NCI-H2081 treated with DMSO at 0.1 percent for 48 hours (cell line): ENCODE results near the gene STIM2.

Experiments
- DNase-seq: peaks from one replicate; lab custom pipeline; 2025; lab: John Stamatoyannopoulos, UW

STIM2 gene

DNA sequence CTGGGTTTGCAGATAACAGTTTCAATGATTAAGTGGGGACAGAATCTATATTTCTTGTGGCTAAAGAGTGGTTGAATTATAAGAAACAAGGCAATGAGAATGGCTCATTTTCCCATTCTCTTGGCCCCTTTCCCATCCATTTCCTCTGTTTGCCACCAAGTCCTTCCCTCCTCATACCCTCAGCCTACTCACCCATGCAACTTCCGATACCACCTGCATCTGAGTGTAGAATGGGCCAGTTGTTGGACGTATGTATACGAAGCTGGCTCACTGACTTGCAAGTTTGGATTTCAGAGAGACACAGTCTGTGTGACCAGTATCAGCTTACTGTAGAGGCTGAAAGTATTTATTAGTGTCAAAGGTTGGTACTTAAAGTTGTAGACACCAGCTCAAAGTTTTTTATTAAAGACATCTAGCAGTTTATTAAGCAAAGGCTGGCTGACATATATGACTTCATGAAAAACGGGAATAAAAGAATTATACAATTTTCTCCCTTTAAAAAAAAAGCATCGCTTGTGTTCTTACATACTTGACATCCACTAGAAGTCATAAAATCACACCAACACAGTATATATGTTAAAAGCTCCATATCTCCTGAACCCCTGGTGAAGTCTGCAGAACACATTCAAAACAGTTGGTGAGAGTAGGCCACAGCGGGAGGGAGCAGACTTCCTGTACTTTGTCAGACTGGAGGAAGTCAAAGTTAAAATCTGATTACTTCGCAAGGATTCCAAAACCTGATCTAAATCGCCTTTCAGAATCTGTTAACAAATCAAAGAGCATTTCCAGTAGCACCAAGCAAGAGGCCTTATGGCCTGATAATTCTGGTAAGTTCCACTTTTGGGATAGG, 22.4 kb upstream of the STIM2 start:
- DNase-seq = no peak

DNA sequence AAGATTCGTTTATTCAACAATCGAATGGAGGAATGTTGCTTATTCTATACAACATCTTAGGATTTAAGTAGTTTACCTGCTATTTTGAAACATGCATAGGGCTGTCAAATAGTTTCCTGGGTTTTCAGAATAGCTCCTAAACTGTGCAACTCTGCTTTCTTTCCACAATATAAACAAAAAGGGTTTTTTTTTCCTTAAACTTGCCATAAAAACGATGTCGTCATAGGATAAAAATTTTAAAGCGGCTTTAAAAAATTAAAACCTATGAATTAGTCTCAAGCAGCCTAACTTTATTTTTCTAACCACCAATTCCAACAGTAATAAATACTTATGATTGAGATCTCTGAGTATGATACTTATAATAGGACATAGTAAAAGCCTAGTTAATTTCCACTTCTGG, 21.6 kb upstream of the STIM2 start:
- DNase-seq = no peak

DNA sequence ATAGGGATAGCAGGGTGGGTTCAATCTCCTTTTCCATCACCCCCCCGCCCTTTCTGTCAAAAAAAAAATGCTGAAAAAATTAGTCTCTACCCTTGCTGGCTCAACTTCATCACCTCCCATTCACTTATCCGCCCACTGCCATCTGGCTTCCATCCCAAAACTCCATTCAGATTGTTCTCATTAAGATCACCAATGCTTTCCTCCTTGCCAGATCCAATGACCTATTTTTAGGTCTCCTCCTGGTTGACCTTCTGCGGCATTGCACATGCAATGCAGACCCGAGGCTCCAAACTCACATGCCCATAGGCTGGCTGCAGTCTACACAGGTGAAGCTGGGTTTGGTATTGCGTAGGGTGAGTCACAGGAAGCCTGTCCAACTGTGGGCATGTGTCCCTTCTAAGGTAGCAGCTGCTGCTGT, 21.1 kb upstream of the STIM2 start:
- no peak for DNase-seq

- no peak for DNase-seq
These were observed 19.9 kb upstream of the STIM2 start for GRCh38 chr4:26840786-26841185.

DNA sequence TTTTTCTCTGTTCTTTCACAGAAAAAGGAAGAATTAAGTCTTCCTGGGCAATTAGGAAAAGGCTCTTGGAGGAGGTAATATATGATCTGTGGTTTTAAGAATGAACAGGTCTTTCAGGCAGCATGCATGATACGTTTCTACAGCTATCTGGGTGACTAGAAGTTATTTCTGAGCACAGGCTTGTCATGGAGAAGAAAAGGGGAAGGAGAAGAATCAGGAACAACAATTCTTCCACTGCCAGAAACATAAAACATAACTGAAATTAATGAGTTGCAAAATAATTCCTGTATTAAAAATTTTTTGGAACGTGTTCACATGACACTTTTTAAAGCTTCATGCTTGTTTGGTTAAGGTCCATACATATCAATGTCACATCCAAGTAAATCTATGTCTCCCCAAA, 17.7 kb upstream of the STIM2 start:
- DNase-seq = no peak

GRCh38 chr4:26850528-26850927, 10.1 kb upstream of the STIM2 start:
- no peak for DNase-seq

- no peak for DNase-seq
These were observed 9.5 kb upstream of the STIM2 start for GRCh38 chr4:26851129-26851528.

DNA sequence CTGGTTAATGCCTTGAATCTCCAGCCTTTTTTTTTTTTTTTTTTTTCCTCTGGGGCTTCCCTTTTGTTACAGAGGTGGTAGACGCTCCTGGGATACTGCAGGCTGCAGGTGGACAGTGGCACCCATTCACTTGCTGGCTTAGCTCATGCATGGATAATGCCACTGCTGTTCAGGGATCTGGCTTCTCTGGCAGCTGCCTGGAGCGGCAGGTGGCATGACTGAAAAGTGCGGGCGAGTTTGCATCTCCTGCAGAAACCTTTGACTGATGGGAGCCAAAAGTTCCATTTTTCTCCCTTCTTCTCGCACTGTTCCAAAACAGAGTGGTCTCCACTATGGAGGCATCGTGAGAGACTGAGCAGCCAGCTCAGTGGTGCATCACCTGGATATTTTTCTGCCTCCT, 5.9 kb upstream of the STIM2 start:
- no peak for DNase-seq

DNA sequence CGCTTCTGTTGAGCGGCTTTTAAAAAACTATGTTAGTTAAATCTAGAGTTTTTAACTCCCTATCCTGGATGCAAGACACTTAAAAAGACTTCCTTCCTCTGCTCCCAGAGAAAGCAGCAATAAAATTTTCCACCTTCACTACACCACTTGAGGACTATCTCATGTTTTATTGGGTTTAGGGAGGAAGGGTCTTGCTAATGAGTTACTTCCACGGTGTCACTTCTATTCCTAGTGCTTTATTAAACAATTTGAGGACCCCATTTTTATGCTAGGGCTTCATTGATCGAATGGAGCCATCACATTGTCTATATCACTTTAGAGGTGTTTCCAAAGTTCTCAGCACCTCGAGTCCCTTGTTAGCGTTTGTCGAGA, 3.7 kb upstream of the STIM2 start:
- DNase-seq = no peak

DNA sequence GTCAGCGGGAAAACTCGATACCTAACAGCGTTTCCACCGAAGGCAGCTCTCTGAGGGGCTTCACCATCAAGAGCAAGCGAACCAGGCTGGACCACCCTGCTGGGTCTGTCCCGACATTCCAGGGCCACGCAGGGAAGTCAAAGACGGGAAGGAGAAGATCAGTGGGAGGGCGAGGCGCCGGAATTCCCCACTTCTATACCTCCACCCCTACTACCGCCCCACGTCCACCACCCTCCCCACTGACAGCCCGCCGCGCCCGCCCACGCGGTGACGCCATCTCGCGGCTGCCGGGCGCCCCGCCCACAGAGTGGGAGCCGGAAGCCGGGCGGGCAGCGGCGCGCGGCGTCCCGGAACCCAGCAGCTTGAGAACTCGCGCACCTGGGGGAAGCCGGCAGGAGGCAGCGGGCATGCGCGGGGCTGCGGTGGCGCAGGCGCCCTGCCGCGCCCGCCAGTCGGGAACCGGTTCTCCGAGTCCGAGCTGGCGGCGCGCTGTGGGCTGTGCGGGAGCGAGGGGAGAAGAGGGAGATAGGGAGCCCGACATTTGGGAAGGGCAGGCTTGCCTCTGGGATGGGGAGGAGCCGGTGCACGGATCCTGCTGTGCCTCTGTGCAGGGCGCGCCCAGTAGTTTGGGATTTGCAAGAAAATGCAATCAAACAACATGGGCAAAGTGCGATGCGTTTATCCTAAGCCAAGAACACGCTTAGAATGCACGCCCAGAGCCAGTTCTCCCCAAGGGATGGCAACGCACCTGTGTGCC, 3.2 kb upstream of the STIM2 start:
- peak; percentile 62 for DNase-seq

- DNase-seq = no peak
These were observed 2.4 kb upstream of the STIM2 start for GRCh38 chr4:26858035-26858918.

- DNase-seq = no peak
These were observed 1.7 kb upstream of the STIM2 start for GRCh38 chr4:26858947-26859401.

- DNase-seq = no peak
These were observed 882 bp upstream of the STIM2 start for GRCh38 chr4:26859762-26860156.

- DNase-seq = no peak
These were observed 337 bp downstream of the STIM2 start for GRCh38 chr4:26860922-26861433.

DNA sequence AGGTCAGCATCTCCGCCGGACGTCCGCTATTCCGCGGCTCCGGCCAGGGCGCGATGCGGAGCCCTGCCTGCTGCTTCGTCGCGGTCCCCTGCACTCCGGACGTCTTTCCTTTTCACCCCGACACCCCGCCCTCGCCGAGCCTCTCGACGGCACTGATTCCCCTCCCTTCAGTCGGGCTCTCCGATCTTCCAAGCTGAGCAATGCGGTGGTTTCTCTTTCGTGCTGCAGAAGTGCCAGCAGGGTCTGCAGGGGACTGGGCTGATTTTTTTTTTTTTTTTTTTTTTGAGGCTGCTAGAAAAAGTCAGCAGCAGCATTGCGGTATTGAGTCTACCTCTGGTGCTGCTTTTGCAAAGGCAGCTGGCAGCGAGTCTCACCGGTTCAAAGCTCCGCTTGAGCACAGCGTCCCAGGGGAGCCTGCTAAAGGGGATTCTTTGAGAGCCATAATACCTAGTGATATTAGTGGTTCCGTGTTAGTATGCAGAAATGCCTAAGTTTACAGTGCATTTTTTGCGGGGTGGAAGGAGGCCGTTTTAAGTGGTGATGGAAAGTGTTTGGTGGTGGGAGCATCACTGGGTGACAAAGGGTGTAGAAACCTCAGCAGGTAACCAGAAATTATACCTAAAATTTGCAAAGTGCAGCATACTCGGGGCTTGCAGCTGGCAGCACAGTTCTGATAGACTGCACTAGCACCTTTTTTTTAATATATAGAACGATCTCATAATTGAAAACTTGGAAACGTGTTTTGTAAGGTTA, 969 bp downstream of the STIM2 start:
- DNase-seq = no peak

GRCh38 chr4:26862381-26862915, 1.8 kb downstream of the STIM2 start:
- no peak for DNase-seq

- DNase-seq = no peak
These were observed 2.9 kb downstream of the STIM2 start for GRCh38 chr4:26863512-26863911.

DNA sequence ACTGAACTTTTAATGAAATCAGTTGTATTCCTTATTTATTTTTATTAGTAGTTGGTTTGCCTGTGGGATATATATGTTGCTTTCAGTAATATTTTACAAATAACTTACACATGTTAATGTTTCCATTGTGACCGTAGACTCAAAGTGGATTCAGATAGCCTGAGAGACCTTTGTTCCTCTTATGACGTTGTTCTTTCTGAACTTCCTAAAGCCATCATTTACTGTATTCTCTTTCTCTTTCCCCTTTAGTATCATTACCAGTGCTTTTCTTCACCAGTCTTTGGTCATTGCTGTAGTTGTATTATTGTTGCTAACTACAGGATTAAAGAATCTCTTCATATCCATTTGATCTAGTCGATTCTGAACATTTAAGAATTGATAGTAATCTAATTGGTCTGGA, 4.3 kb downstream of the STIM2 start:
- DNase-seq = no peak

- no peak for DNase-seq
These were observed 5.6 kb downstream of the STIM2 start for GRCh38 chr4:26866203-26866602.

DNA sequence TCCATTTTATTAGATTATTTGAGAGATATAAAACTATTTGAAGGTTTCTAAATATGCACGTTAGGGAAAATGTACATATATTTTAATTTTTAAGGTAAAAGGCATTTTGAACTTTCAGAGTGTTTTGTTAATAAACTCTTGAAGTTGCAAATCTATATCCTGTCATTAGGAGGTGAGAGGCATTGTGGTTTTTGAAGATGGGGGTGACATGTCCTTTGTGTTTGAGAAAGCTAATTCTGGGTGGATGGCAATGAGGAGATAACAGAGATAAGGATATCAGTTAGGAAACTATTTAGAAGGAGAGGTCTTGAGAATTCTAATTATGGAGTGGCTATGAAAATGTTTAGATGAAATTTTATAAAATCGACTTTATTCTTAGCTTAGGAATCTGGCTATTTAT, 6.1 kb downstream of the STIM2 start:
- no peak for DNase-seq
